Neuronal stem cell (in vitro differentiated cells): ENCODE results near the gene HHIP.

Experiments used
- DNase-seq: peaks from one replicate; pipeline ENCODE4 v3.0.0-alpha.2; 2013; ENCODE audit warnings: low spot score
- H2AFZ ChIP-seq: one replicate; pipeline ENCODE4 v1.6.1; 2013; ENCODE audit warnings: mild to moderate bottlenecking, low read length, inconsistent platforms
- H2AK5ac ChIP-seq: 2 replicates; pipeline ENCODE4 v1.6.1; 2013; ENCODE audit warnings: low read depth, mild to moderate bottlenecking, inconsistent platforms, low read length, moderate library complexity, mixed read lengths
- H2BK120ac ChIP-seq: 2 replicates; pipeline ENCODE4 v1.6.1; 2013; ENCODE audit warnings: low read depth, mild to moderate bottlenecking, inconsistent platforms, low read length, moderate library complexity, mixed read lengths
- H2BK12ac ChIP-seq: one replicate; pipeline ENCODE4 v1.6.1; 2013; ENCODE audit warnings: low read length, inconsistent platforms
- H2BK15ac ChIP-seq: 2 replicates; pipeline ENCODE4 v1.6.1; 2013; ENCODE audit warnings: mild to moderate bottlenecking, low read length, inconsistent platforms, mixed read lengths
- H2BK5ac ChIP-seq: one replicate; pipeline ENCODE4 v1.6.1; 2013; ENCODE audit warnings: inconsistent platforms, mild to moderate bottlenecking, low read length, moderate library complexity
- H3K14ac ChIP-seq: one replicate; pipeline ENCODE4 v1.6.1; 2013; ENCODE audit warnings: low read length, inconsistent platforms
- H3K18ac ChIP-seq: 2 replicates; pipeline ENCODE4 v1.6.1; 2013; ENCODE audit warnings: low read length, inconsistent platforms
- H3K23ac ChIP-seq: 2 replicates; pipeline ENCODE4 v1.6.1; 2013; ENCODE audit warnings: low read depth, mild to moderate bottlenecking, mixed read lengths, low read length, inconsistent platforms; ENCODE audit not compliant: poor library complexity
- H3K27ac ChIP-seq: replicated peaks from 3 replicates; pipeline ENCODE4 v1.5.1; 2013; ENCODE audit warnings: low read length, inconsistent platforms
- H3K27me3 ChIP-seq, 3 experiments: 2 replicates each; pipeline ENCODE4 v1.6.1; 2013; ENCODE audit warnings: low read length in 3 of 3, mild to moderate bottlenecking in 2 of 3, inconsistent platforms in 1 of 3, low read depth in 1 of 3, mixed read lengths in 1 of 3, moderate library complexity in 1 of 3; ENCODE audit not compliant: control insufficient read depth in 3 of 3, insufficient read depth in 3 of 3
- H3K36me3 ChIP-seq, 2 donors: replicated peaks in 1 of 2; 2 replicates each; pipeline ENCODE4 v1.6.1; 2013; ENCODE audit warnings: low read length in 2 of 2; ENCODE audit not compliant: control insufficient read depth in 2 of 2, insufficient read depth in 2 of 2
- H3K4ac ChIP-seq: 2 replicates; pipeline ENCODE4 v1.6.1; 2013; ENCODE audit warnings: inconsistent platforms, mild to moderate bottlenecking, low read length, moderate library complexity
- H3K4me1 ChIP-seq, 2 donors: 1 replicate in 1 of 2; 2 replicates in 1 of 2; pipeline ENCODE4 v1.6.1; 2013; ENCODE audit warnings: low read length in 2 of 2, low read depth in 1 of 2; ENCODE audit not compliant: control insufficient read depth in 2 of 2, insufficient read depth in 1 of 2
- H3K4me2 ChIP-seq: one replicate; pipeline ENCODE4 v1.6.1; 2013; ENCODE audit warnings: mild to moderate bottlenecking, low read length, inconsistent platforms; ENCODE audit not compliant: insufficient read depth, poor library complexity, severe bottlenecking
- H3K4me3 ChIP-seq, 2 donors: 2 replicates each; pipeline ENCODE4 v1.5.1; 2013; ENCODE audit warnings: low read length in 2 of 2, mild to moderate bottlenecking in 2 of 2, inconsistent platforms in 1 of 2, moderate library complexity in 1 of 2
- H3K79me1 ChIP-seq: one replicate; pipeline ENCODE4 v1.6.1; 2013; ENCODE audit warnings: low read depth, mild to moderate bottlenecking, inconsistent platforms, low read length, moderate library complexity
- H3K9ac ChIP-seq: one replicate; pipeline ENCODE4 v1.6.1; 2013; ENCODE audit warnings: mild to moderate bottlenecking, low read depth, low read length, inconsistent platforms; ENCODE audit not compliant: poor library complexity
- H3K9me3 ChIP-seq, 2 donors: replicated peaks in 1 of 2; 2 replicates each; pipeline versions ENCODE3 to v1.6.1; 2013; ENCODE audit warnings: low read length in 2 of 2, mild to moderate bottlenecking in 2 of 2, inconsistent platforms in 1 of 2, low read depth in 1 of 2, mixed read lengths in 1 of 2, moderate library complexity in 1 of 2; ENCODE audit not compliant: control insufficient read depth in 2 of 2, insufficient read depth in 1 of 2
- H4K8ac ChIP-seq: one replicate; pipeline ENCODE4 v1.6.1; 2013; ENCODE audit warnings: low read depth, mild to moderate bottlenecking, inconsistent platforms, low read length, moderate library complexity
- H4K91ac ChIP-seq: one replicate; pipeline ENCODE4 v1.6.1; 2013; ENCODE audit warnings: low read length, low read depth, mild to moderate bottlenecking, inconsistent platforms; ENCODE audit not compliant: poor library complexity
- WGBS, 2 donors: extraction: QIAGEN DNeasy Blood & Tissue Kit; methylation state at CpG; one replicate each; pipeline ENCODE4 v1.1.7; 2013; ENCODE audit warnings: missing lambda C conversion rate in 2 of 2, mixed read lengths in 1 of 2; ENCODE audit not compliant: insufficient read length in 2 of 2, insufficient replicate concordance in 1 of 2; ENCODE audit errors: extremely low coverage in 2 of 2; 5-methylcytosine and 5-hydroxymethylcytosine counted together

The HHIP gene

GRCh38 chr4:144695721-144696120 lies 49.8 kb downstream of the HHIP start:
- no peak overlapping the region for H3K23ac ChIP-seq
- H3K4me2 ChIP-seq, result no peak overlapping the region
- H2AK5ac ChIP-seq, result no peak overlapping the region
- no peak overlapping the region for H3K4ac ChIP-seq
- H3K9ac ChIP-seq, result no peak overlapping the region
- no peak overlapping the region for H3K14ac ChIP-seq
- no CpG with 5 or more reads among the region's 3 CpGs for WGBS, 2 donors
- no peaks in the 10 kb centered on the region for H3K27me3 ChIP-seq
- H3K79me1 ChIP-seq, result no peaks in the 10 kb centered on the region
- H2AFZ ChIP-seq, result no peak overlapping the region
- H3K18ac ChIP-seq, result no peak overlapping the region
- H2BK5ac ChIP-seq, result no peak overlapping the region
- no peak for DNase-seq
- no peaks in the 10 kb centered on the region for H3K9me3 ChIP-seq
- H4K91ac ChIP-seq, result no peak overlapping the region
- no peak overlapping the region for H3K27ac ChIP-seq
- no peaks in the 10 kb centered on the region for H3K4me1 ChIP-seq
- H2BK15ac ChIP-seq, result no peak overlapping the region
- H2BK12ac ChIP-seq, result no peak overlapping the region
- no peak overlapping the region for H4K8ac ChIP-seq
- H3K4me3 ChIP-seq, result no peak overlapping the region
- H2BK120ac ChIP-seq, result no peak overlapping the region
- H3K36me3 ChIP-seq, result no peaks in the 10 kb centered on the region

GRCh38 chr4:144696376-144696775 lies 50.4 kb downstream of the HHIP start:
- Histone ChIP-seq H2BK15ac (no peak overlapping the region), H2BK12ac (no peak overlapping the region), H4K91ac (no peak overlapping the region), H3K23ac (no peak overlapping the region), H3K4me3 (no peak overlapping the region), H3K36me3 (no peaks in the 10 kb centered on the region), H3K4ac (no peak overlapping the region), H3K4me2 (no peak overlapping the region), H2AFZ (no peak overlapping the region), H3K9ac (no peak overlapping the region), H3K4me1 (no peaks in the 10 kb centered on the region), H3K27me3 (no peaks in the 10 kb centered on the region), H3K14ac (no peak overlapping the region), H2BK5ac (no peak overlapping the region), H3K9me3 (no peaks in the 10 kb centered on the region), H4K8ac (no peak overlapping the region), H2AK5ac (no peak overlapping the region), H2BK120ac (no peak overlapping the region), H3K79me1 (no peaks in the 10 kb centered on the region), H3K18ac (no peak overlapping the region), H3K27ac (no peak overlapping the region)
- DNase-seq, result no peak

- no peak for DNase-seq
- no peak overlapping the region for H3K18ac ChIP-seq
- H3K79me1 ChIP-seq, result no peaks in the 10 kb centered on the region
- no peak overlapping the region for H2AK5ac ChIP-seq
- no peak overlapping the region for H2BK120ac ChIP-seq
- no peaks in the 10 kb centered on the region for H3K36me3 ChIP-seq
- no peak overlapping the region for H2AFZ ChIP-seq
- no peak overlapping the region for H3K14ac ChIP-seq
- no peak overlapping the region for H3K23ac ChIP-seq
- H3K4me3 ChIP-seq, result no peak overlapping the region
- no CpG with 5 or more reads among the region's 2 CpGs for WGBS, 2 donors
- no peaks in the 10 kb centered on the region for H3K9me3 ChIP-seq
- no peaks in the 10 kb centered on the region for H3K27me3 ChIP-seq
- no peak overlapping the region for H3K27ac ChIP-seq
- no peak overlapping the region for H4K8ac ChIP-seq
- no peak overlapping the region for H3K4me2 ChIP-seq
- peaks cover 0 to 4% of the 10 kb centered on the region in 2 donors for H3K4me1 ChIP-seq
- no peak overlapping the region for H2BK15ac ChIP-seq
- H2BK12ac ChIP-seq, result no peak overlapping the region
- H2BK5ac ChIP-seq, result no peak overlapping the region
- no peak overlapping the region for H4K91ac ChIP-seq
- H3K4ac ChIP-seq, result no peak overlapping the region
- no peak overlapping the region for H3K9ac ChIP-seq
These were observed 53.6 kb downstream of the HHIP start for GRCh38 chr4:144699565-144699964.

- no peak for DNase-seq
- Histone ChIP-seq H3K4ac (no peak overlapping the region), H2BK5ac (no peak overlapping the region), H3K4me1 (peaks cover 0 to 9% of the 10 kb centered on the region in 2 donors), H2BK12ac (no peak overlapping the region), H3K4me2 (no peak overlapping the region), H3K36me3 (no peaks in the 10 kb centered on the region), H2AK5ac (no peak overlapping the region), H3K79me1 (no peaks in the 10 kb centered on the region), H3K27ac (no peak overlapping the region), H4K8ac (no peak overlapping the region), H3K27me3 (no peaks in the 10 kb centered on the region), H3K9me3 (no peaks in the 10 kb centered on the region), H3K9ac (no peak overlapping the region), H3K18ac (no peak overlapping the region), H3K23ac (no peak overlapping the region), H3K14ac (no peak overlapping the region), H2AFZ (no peak overlapping the region), H2BK15ac (no peak overlapping the region), H4K91ac (no peak overlapping the region), H2BK120ac (no peak overlapping the region), H3K4me3 (no peak overlapping the region)
These were observed 55.8 kb downstream of the HHIP start for GRCh38 chr4:144701683-144702233.
